Stimulated activated CD4-positive, alpha-beta T cell treated with anti-CD3 and anti-CD28 coated beads, Interleukin-2, amount 100 ng/mL, for 48 hours (primary cell): ENCODE results near the gene BRD4.

Experiments used
- DNase-seq, 2 donors: peaks; one replicate each; pipeline ENCODE4 v3.0.0-alpha.2; 2020

BRD4 gene

GRCh38 chr19:15222738-15223648 is 109.3 kb downstream of the BRD4 start:
- DNase-seq: peak; percentile 63 to 69

GRCh38 chr19:15220833-15221232 is 111.5 kb downstream of the BRD4 start:
- no peak for DNase-seq

- no peak for DNase-seq
Measured at GRCh38 chr19:15218501-15218900, 113.8 kb downstream of the BRD4 start.

DNA sequence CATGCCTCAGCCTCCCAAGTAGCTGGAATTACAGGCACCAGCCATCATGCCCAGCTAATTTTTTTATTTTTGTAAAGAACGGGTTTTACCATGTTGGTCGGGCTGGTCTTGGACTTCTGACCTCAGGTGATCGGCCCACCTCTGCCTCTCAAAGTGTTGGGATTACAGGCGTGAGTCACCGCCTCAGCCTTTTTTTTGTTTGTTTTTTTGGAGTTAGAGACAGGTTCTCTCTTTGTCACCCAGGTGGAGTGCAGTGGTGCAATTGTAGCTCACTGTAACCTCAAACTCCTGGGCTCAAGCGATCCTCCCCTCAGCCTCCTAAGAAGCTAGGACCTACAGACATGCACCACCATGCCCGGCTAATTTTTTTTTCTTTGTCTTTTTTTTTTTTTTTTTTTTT is 116.0 kb downstream of the BRD4 start:
- no peak for DNase-seq

GRCh38 chr19:15213715-15214381 is 118.5 kb downstream of the BRD4 start:
- DNase-seq: no peak

- no peak for DNase-seq
Measured at GRCh38 chr19:15212711-15213110, 119.6 kb downstream of the BRD4 start.

- DNase-seq: no peak
Measured at GRCh38 chr19:15210323-15210781, 122.0 kb downstream of the BRD4 start.

DNA sequence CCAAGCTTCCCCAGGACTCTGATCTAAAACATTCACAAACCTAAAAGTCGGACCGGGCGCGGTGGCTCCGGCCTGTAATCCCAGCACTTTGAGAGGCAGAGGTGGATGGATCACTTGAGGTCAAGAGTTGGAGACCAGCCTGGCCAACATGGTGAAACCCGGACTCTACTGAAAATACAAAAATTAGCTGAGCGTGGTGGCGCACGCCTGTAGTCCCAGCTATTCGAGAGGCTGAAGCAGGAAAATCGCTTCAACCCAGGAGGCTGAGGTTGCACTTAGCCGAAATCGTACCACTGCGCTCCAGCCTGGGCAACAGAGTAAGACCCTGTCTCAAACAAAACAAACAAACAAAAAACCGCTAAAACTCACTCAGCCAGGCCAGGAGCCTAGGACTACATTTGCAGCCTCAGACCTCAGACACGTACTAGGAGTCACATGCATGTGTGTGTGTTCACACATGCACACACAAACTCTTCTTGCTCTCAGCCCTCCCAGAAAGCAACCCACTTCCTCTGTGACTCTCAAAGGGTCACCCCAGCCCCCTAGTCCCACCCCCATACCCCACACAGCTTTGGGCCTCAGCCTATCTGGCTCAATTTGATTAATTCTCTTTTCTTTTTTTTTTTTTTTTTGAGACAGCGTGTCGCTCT is 130.8 kb downstream of the BRD4 start:
- no peak for DNase-seq

DNA sequence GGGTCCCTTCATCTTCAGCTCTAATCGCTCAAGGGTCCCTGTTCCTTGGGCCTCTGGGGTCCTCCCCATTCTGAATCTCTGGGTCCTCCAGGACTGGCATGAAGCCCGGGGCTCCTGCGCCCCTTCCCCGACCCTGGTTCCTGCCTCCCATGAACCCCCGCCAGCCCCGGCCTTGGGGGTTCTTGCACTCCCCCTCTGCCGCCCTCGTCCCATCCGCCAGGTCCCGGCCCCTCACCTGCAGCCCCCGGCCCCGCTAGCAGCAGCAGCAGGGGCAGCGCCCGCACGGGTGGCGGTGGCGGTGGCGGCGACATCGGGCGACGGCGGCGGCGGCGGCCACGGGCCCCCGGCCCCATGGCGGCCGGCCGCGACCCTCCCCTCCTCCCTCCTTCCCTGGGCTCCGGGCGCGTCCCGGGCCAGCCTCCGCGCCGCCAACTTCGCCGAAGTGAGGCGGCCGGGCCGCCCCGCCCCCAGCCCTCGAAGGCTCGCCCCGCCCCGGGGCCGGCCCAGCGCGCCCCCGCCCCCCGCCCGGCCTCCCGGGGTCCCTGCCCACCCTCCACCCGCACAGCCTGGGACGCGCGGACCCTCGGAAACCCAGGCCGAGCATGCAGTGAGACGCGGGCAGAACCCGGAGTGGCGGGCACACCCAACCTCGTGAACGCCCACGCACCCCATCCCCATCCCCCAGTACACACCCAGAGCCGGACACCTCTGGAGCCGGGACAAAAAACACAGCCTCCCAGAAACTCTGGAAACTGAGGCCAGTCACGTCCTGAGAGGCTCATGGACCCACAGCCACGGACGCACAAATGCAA is 131.6 kb downstream of the BRD4 start, which contains the start of gene NOTCH3:
Gene NOTCH3 (minus strand): TSS at position 443 of the 812 bp plus-strand sequence. CDS start 90 bp downstream, at position 353.
- no peak for DNase-seq

GRCh38 chr19:15199661-15200552 is 132.4 kb downstream of the BRD4 start:
- DNase-seq: no peak

- no peak for DNase-seq
Measured at GRCh38 chr19:15198951-15199660, 133.2 kb downstream of the BRD4 start.

- no peak for DNase-seq
Measured at GRCh38 chr19:15197942-15198341, 134.4 kb downstream of the BRD4 start.

- DNase-seq: no peak
Measured at GRCh38 chr19:15197275-15197941, 134.9 kb downstream of the BRD4 start.

GRCh38 chr19:15196360-15197005 is 135.9 kb downstream of the BRD4 start:
- DNase-seq: no peak

GRCh38 chr19:15195371-15196334 is 136.7 kb downstream of the BRD4 start:
- DNase-seq: peak in 1 of 2 donors; percentile 22

DNA sequence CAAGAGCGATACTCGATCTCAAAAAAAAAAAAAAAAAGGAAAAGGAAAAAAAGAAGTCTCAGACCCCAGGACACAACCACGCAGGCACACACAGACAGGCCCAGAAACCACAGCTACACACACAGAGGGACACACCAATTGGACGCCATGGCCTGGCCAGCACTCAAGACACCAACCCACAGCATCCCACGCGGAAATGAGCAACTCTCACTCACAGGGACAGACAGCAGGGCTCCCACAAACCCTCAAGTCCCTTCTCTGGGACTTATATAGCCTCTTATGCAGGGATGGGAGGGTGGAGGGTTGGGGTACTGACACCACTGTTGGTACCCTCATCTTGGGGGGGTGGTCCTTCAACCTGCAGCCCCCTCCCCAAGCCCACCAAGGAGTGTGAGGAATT is 137.4 kb downstream of the BRD4 start:
- DNase-seq: no peak

GRCh38 chr19:15191982-15192381 is 140.4 kb downstream of the BRD4 start:
- no peak for DNase-seq

DNA sequence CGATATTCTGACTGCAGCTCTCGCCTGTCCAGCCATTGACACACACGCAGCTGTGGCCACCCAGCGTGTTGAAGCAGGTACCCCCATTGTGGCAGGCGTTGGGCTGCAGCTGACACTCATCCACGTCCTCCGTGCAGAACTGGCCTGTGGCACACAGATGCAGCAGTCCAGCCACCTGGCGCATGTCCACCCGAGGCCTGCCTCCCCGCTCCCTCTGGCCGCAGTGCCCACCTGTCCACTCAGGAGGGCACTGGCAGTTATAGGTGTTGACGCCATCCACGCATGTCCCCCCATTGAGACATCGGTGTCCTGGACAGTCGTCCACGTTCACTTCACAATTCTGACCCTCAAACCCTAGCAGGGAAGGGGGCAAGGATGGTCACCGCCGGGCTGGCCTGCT is 140.8 kb downstream of the BRD4 start:
- DNase-seq: no peak
